SU-DHL-6 (cell line): Measurements from ENCODE around the gene PFN3.

Experiments
- EZH2phosphoT487 ChIP-seq: fragments of 200-600 bp; sonication (generic), shearing (Covaris generic); conservative IDR thresholded peaks from 2 replicates; pipeline ENCODE4 v1.6.1; 2018; ENCODE audit warnings: mild to moderate bottlenecking, antibody characterized with exemption, low read length, moderate library complexity, mixed read lengths
- TF ChIP-seq, protein P1 (sequence below): fragments of 200-600 bp; sonication (generic); IDR thresholded peaks from one replicate; pipeline ENCODE4 v1.5.1; 2017; ENCODE audit warnings: antibody characterized with exemption, mild to moderate bottlenecking, low read length, moderate library complexity; ENCODE audit not compliant: insufficient read depth, poor library complexity, severe bottlenecking

GRCh38 chr5:177378884-177379883, 21.3 kb downstream of the PFN3 start:
- TF ChIP-seq, protein P1, sequence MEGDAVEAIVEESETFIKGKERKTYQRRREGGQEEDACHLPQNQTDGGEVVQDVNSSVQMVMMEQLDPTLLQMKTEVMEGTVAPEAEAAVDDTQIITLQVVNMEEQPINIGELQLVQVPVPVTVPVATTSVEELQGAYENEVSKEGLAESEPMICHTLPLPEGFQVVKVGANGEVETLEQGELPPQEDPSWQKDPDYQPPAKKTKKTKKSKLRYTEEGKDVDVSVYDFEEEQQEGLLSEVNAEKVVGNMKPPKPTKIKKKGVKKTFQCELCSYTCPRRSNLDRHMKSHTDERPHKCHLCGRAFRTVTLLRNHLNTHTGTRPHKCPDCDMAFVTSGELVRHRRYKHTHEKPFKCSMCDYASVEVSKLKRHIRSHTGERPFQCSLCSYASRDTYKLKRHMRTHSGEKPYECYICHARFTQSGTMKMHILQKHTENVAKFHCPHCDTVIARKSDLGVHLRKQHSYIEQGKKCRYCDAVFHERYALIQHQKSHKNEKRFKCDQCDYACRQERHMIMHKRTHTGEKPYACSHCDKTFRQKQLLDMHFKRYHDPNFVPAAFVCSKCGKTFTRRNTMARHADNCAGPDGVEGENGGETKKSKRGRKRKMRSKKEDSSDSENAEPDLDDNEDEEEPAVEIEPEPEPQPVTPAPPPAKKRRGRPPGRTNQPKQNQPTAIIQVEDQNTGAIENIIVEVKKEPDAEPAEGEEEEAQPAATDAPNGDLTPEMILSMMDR = no peak
- TF ChIP-seq EZH2phosphoT487 = no peak
